PC-3 (cell line): ENCODE measurements around the gene LSM2.

Experiments
- CTCF ChIP-seq: fragments of 300-600 bp; sonication (generic); conservative IDR thresholded peaks from 2 replicates; pipeline ENCODE4 v1.5.1; 2017; ENCODE audit warnings: antibody characterized with exemption, low read depth, mild to moderate bottlenecking, low read length
- EZH2 ChIP-seq: fragments of 300-600 bp; sonication (generic); IDR thresholded peaks from one replicate; pipeline ENCODE4 v1.6.1; 2017; ENCODE audit warnings: antibody characterized with exemption, mild to moderate bottlenecking, low read length; ENCODE audit not compliant: unreplicated experiment

DNA sequence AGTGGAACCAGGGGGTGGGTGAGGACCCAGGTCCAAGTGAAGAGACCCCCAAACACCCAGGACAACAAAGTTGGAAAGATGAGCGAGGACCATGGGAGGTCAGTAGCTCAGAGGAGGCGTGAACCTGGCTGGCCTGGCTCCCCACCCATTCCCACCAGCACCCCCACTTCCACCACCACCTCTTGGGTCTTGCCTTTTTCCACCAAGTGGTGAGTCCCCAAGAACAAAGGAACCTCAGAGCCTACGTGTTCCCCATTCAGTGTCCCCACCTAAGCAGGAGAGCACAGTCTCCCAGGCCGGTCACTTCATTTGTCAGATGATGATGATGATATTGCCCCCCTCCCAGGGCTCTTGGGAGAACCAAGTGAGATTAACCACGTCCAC is 29.1 kb downstream of the LSM2 start:
- TF ChIP-seq CTCF (no peak), EZH2 (no peak)
